NCI-H226 (cell line): ENCODE data around the gene CSF1.
A peak's percentile ranks its signal among the peaks of the same experiment; 100 is the strongest.
"Not testable (repeated sequence)": the region's sequence is repeated elsewhere in the genome, so short reads cannot be mapped to it uniquely, and the experiment has no call there.

Experiments
- DNase-seq: peaks from one replicate; pipeline ENCODE4 v3.0.0-alpha.2; 2015

CSF1 gene, protein sequence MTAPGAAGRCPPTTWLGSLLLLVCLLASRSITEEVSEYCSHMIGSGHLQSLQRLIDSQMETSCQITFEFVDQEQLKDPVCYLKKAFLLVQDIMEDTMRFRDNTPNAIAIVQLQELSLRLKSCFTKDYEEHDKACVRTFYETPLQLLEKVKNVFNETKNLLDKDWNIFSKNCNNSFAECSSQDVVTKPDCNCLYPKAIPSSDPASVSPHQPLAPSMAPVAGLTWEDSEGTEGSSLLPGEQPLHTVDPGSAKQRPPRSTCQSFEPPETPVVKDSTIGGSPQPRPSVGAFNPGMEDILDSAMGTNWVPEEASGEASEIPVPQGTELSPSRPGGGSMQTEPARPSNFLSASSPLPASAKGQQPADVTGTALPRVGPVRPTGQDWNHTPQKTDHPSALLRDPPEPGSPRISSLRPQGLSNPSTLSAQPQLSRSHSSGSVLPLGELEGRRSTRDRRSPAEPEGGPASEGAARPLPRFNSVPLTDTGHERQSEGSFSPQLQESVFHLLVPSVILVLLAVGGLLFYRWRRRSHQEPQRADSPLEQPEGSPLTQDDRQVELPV

DNA sequence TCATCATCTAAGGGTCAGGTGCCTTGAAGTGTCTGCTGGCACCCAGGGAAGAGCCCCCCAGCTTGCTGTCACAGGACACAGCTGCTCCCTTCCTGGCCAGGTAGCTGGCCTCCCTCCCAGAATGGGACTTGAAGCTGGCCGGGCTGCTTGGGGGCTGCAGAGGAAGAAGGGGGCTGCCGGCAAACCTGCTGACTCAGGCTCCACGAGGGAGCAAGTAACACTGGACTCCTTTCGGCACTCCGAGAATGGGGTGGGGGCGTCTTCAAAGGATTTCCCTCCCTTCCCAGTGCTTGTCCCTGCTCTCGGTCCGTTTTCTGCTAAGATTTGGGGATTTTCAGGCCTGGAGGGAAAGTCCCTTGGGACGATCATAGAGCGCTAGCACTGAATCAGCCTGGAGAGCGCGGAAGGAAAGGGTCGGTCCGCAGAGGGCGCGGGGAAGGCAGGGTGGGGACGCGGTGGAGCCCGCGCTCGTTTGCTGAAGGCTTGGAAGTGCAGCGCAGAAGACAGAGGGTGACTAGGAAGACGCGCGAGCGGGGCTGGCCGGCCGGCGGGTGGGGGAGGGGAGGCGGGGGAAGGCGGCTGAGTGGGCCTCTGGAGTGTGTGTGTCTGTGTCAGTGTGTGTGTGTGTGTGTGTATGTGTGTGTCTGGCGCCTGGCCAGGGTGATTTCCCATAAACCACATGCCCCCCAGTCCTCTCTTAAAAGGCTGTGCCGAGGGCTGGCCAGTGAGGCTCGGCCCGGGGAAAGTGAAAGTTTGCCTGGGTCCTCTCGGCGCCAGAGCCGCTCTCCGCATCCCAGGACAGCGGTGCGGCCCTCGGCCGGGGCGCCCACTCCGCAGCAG lies at the start of gene CSF1:
TSS of gene CSF1 (plus strand) at position 727 of the 840 bp plus-strand sequence. CDS start 175 bp downstream, outside the sequence.
- DNase-seq, result peak; percentile 59

DNA sequence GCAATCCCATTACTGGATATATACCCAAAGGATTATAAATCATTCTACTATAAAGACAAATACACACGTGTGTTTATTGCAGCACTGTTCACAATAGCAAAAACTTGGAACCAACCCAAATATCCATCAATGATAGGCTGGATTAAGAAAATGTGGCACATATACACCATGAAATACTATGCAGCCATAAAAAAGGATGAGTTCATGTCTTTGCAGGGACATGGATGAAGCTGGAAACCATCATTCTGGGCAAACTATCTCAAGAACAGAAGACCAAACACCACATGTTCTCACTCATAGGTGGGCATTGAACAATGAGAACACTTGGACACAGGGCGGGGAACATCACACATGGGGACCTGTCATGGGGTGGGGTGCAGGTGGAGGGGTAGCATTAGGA lies 49.0 kb upstream of the CSF1 start:
- DNase-seq, result not testable (repeated sequence)

DNA sequence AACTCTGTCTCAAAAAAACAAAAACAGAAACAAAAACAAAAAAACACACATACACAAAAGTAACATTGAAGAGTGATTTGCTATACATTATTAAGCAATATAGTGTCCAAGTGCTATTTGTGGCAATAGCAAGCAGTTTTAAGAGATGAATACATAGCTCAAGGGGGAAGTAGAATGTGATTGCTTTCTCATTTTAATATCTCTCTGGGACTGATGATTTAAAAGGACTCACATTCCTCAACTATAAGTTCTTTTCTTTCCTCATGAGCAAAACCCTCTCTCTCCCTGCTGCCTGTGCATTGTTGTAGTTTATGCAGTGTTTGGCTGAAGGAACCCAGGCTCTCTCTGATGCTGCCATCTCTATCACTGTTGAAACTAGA lies 47.0 kb upstream of the CSF1 start:
- DNase-seq, result no peak

DNA sequence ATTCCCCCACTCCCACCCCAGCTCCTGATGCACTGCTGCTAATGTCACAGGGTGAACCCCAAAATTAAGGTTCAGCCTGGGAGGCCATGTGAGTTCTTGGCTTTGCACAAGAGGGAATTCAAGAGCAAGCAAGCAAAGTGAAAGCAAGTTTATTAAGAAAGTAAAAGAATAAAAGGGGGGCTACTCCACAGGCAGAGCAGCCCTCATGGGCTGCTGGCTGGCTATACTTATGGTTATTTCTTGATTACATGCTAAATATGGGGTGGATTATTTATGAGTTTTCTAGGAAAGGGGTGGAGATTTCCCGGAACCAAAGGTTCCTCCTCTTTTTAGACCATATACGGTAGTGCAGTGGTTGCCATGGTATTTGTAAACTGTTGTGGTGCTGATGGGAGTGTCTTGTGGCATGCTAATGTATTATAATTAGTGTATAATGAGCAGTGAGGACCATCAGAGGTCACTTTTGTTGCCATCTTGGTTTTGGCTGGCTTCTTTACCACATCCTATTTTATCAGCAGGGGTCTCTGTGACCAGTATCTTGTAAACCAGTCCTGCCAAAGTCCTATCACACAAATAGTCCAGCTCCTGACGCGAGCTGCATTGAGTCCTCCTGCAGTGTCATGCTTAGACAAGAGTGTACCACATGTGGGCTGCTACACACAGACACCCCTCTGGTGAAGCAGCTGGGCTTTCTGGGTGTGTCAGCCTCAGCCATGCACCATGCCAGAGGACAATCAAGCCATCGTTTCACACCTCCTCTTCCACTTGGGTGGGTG lies 46.4 kb upstream of the CSF1 start:
- no peak for DNase-seq

DNA sequence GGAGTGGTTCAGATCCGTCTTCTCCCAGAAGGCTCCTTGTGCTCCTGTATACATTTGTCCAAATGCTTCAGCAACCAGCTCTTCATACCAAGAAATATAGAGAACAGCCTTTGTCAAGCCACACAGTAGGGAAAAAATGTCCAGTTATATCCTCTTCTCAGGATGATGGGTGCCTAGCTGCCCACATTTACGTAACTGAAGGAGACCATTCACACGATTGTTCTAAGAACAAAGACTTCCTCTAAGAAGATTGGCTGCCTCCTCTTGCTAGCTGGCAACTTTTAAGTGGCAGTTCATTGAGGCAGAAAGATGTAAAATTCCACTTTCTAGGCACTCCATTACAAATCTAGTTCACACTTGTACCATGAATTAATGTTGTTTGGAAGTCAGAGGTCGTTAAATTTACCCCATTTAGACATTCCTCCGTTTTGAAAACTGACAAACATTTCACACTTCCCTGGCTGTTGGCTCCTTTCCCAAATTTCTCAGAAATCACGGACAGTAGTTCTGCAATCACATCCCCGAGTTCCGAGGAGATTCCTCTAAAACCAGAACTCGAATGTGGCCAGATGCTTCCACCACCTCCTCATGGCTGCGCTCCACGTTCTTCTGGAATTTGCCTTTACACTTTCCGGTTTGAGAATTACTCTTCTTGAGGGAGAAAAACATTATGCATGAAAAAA lies 45.6 kb upstream of the CSF1 start:
- no peak for DNase-seq

DNA sequence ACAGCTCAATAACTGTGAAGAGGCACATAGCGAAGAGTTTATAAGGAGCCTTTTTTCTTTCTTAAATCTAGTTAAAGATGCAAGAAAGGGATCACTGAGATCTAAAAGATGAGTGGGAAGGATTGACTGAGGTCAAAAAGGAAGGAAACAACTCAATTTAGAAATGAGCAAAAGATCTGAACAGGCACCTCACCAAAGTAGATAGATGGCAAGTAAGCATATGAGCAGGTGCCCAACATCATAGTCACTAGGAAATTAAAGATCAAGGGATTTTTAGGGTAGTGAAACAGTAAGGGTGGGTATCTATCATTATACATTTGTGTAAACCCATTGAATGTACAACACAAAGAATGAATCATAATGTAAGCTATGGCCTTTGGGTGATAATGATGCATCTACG lies 44.6 kb upstream of the CSF1 start:
- DNase-seq, result no peak

DNA sequence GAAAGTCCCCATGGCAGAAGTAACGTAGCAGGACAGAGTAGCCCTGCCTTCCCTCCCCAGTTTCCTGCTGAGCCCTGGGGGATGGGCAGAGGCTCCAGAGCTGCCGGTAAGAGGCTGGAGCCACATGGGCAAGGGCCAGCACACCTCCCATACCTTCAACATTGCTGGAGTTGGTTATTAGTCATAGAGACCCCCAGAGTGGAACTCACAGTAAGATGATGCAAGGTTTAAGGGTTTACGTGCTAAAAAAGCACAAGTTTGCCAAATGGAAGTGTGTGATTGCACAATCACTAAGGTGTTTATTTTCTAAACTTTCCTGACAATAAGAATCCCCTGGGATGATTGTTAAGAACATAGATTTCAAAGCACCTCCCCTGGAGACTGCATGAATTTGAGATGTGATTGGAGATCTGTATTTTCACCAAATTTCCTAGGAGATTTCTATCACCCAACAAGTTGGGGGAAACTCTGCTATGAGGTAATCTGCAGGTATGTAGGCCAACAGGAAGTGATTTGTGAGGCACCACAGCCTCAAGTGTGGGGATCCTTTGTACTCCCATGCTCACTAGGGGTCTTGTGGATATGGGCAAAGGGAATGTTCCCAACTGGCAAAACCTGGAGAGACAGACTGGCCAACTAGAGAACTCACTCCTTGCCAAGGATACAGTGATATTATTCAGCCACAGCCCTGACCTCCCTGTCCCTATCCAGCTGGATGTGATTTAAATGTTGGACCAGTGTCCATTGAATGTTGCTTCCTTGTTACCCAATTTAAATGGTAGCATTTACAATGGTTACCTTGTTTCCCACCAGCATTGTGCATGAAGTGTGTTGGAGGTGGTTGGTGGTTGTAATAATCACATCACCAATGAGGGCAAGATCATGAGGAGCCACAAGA lies 37.1 kb upstream of the CSF1 start:
- DNase-seq, result no peak

DNA sequence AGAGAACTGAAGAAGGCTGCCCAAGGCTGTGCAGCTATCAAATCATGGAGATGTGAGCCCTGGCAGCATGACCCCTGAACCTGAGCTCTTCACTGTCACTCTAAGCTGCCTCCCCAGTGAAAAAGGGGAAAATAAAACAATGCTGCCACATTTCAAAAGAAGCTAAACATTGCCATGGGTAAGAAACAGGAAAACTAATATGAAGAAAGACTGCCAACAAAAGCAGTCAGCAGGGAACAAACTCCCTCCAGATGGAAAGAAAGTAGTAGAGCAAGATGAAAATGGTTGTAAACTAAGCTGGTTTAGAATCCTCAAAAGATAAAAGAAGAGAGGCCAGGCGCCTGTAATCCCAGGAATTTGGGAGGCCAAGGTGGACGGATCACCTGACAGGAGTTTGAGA lies 36.2 kb upstream of the CSF1 start:
- no peak for DNase-seq

DNA sequence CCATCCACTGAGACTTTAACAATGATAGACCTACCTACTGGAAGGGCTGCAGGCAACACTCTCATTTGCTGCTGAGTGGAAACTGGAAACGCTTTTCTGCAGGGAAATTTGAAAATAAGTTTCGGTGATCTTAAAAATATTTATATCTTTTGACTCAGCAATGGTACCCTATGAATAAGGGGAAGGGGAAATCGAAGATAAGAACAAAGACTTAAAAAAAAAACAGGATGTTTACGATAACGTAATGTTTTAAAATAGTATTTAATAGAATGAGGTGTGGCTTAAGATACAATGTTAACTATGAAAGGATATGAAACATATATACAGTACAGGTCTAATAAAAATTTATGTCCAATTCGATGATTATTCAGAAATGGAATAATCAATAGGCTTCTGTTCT lies 34.8 kb upstream of the CSF1 start:
- DNase-seq, result no peak

DNA sequence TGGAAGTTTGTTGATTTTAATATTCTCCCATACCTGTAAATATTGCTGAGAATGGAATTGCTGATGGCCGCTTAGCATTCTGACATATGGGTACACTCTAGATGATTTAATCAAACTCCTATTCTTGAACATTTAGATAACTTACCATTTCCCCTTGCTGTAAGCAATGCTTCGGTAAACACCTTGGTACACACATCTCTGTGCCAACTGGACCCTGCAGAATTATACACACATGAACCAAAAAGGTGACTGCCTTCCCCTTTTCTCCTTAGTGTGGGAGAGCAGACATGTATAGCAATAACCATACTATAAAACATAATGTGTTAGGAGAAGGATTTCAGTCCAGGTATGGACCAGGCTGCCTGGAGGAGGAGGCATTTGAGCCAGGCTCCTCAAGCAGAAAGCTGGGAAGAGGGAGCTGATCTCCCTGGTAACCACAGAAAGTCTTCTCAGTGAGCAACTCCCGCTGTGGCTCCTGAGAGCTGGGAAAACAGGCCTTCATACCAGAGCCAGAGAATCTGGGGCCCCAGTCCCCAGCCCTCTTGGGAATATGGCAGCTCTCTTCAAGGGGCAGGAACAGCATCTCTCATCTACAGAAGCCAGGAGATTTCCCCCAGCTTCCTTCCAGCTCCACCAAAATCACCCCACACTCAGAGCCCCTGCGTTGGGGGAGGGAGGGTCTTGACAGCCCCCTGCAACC lies 33.9 kb upstream of the CSF1 start:
- peak; percentile 32 for DNase-seq

DNA sequence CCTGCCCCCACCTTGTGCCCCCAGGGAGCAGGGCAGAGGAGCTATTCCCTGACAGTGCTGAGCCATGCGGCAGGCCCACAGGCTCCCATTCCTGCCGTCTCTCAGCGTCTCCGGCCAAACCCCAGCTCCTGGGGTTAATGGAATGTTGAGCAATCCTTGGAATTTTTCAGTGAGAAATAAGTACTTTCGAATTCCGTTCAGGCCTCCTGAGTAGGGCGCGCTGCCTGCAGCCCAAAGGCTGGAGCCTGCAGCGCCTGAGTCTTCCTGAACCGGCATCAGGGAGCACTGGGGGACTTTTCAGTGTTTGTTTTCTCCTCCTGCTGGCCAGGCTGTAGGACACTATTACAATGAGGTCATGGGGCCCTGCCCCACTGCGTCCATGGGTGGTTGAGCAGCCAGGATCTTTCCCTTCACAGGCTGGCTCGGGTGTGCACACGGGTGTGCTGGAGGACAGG lies 33.3 kb upstream of the CSF1 start:
- DNase-seq, result peak; percentile 94

DNA sequence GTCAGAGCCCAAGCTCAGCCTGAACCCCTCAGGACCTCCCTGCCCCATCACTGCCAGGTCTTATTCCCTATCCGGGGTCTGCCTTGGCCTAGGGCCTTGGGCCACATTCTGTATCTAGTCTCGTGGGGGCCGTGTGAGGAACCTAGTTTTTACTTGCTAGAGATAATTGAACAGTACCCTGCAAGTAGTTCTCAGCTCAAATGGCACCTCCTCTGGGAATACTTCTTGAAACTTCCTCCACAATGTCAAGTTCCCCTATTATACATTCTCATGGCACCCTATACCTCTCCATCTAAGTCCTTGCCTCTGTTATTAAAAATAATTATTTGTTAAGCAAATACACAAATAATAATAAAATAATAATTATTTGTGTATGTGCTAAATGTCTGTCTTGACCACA lies 32.9 kb upstream of the CSF1 start:
- no peak for DNase-seq

DNA sequence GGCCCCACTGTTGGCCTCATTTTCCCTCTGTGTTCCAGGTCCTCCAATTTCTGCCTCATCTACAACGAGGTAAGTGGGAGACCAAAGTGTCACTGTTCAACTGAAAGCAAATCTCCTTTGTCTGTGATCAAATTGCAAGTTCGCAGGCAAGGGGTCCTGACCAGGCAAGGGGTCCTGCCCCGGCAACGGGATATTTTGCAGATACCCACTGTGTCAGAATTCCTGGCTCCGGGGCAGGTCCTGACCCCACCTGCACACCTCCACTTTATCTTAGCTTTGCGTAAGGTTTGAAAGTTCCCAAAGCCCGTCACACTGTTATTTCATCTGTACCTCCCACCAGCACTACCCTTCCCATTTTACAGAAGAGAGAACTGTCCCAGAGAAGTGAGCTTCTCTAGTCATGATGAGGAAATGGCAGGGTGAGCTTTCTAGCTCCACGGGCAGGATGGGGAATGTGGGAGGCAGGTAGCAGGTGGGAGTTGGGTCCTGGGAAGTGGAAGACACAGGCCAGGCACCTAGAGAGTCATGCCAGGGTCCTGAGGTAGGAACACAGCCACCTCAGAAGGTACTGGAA lies 32.0 kb upstream of the CSF1 start:
- DNase-seq, result no peak

DNA sequence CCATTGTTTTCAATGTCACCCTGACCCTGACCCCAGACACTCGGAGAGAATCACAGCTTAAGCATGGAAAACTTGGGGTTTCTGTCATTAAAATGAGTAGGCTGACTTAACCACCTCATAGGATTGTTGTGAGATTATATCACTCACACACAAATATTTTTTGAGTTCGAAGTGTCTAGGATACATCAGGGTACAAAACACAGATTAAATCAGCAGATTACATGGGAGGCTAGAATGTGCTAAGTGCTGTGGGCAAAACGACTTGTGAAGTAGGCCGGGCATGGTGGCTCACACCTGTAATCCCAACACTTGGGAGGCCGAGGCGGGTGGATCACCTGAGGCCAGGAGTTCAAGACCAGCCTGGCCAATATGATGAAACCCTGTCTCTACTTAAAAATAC lies 31.3 kb upstream of the CSF1 start:
- DNase-seq, result not testable (repeated sequence)

DNA sequence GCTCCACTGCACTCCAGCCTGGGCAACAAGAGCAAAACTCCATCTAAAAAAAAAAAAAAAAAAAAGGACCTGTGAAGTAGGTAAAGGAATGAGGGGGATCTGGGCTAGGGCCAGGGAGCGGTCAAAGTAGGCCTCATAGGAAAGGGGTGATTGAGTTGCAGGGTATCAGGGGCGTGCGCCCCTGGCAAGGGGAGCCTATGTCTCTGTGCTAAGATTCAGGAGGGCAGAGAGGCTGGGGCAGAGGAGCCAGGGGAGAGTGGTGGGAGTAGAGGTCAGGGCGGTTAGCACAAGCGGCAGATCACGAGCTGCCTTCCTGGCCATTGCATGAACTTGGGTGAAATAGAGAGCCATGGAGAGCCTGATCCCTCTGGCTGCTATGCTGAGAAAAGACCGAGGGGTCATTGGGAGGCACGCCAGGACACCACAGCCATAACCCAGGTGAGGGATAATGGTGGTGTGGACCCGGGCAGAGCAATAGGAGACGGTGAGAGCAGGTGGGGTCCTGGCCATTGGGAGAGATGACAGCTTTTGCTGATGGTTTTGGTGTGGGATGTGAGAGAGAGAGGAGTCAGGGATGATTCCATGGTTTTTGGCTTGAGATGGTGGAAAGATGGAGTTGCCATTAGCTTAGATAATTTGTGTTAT lies 30.6 kb upstream of the CSF1 start:
- no peak for DNase-seq

DNA sequence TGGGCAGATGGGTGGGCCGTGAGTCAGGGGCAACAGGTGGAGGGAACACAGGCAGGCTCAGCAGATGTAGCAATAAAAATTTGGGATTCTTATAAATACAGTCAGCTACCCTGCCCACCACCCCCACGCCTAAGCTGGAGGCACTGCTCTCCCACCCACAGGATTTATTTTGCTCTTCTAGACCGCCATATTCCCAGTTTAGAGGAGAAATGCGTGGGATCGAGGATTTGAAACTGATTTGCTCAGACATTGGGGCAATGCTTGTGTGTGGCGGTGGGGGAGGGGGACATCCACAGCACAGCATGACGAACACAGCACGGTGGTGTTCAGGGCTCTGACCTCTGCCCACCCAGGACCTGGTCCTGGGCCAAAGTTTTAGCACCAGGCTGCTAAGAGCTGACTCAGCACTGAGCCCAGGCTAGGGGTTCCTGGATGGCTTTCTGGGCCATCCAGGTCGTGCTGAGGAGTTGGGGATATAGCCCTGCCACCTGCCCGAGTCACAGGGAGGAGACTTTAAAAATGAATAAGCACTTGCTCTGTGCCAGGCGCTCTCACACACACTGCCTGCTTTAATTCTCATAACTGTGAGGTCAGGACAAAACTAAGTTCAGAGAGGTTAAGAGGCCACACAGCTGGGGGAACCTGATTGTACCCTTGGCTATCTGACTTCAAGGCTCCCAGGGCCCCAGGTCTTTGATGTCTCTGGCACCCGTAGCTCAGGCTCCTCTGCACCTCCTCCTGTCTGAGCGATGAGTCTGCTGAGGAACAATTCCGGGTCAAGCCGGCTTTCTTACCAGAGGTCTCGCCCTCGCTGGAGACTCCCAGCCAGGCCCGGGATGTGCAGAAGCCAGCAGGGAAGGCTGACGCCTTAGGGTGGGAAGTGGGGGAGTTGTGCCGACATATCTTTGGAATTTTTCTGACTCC lies 29.4 kb upstream of the CSF1 start:
- DNase-seq, result peak; percentile 70

DNA sequence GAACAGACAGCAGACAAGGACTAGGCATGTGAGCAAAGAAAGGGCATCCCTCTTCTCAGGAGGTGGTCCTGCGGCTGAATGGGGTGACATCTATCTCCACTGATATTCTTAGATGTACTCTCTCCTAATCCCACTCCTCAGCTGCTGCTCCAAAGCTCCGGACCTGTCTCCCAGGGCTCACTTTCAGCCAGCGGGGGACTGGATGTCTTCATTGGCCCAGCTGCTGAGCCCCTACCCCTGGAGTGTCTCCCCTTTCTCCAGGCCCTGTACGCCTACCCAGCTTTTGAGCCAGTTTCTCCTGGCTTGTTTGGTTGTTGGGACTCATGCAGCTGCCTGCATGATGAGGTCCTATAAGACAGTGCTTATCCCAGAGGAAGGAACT lies 28.8 kb upstream of the CSF1 start:
- no peak for DNase-seq
